SK-N-SH treated with all-trans-retinoic acid at 6 μM for 48 hours (cell line): ENCODE data around the gene POLR1E.

Experiments used
- BACH2 ChIP-seq: fragments of 250-450 bp; sonication (Bioruptor Pico); IDR thresholded peaks from 2 replicates; pipeline ENCODE4 v1.9.0; 2021; ENCODE audit warnings: mild to moderate bottlenecking, borderline replicate concordance
- CSDC2 ChIP-seq: fragments of 250-450 bp; sonication (Bioruptor Pico); IDR thresholded peaks from 2 replicates; pipeline ENCODE4 v1.5.0; 2020; ENCODE audit warnings: mild to moderate bottlenecking, moderate library complexity
- GLIS3 ChIP-seq: fragments of 250-450 bp; sonication (Bioruptor Pico); IDR thresholded peaks from 2 replicates; pipeline ENCODE4 v1.5.0; 2020; ENCODE audit warnings: mild to moderate bottlenecking, moderate library complexity
- RARB ChIP-seq: fragments of 250-450 bp; sonication (Bioruptor Pico); IDR thresholded peaks from 2 replicates; pipeline ENCODE4 v1.8.0; 2021; ENCODE audit warnings: mild to moderate bottlenecking, moderate library complexity
- SNAI2 ChIP-seq: fragments of 250-450 bp; sonication (Bioruptor Pico); IDR thresholded peaks from 2 replicates; pipeline ENCODE4 v1.5.0; 2020; ENCODE audit warnings: mild to moderate bottlenecking, moderate library complexity
- TCF4 ChIP-seq: fragments of 250-450 bp; sonication (Bioruptor Pico); IDR thresholded peaks from 2 replicates; pipeline ENCODE4 v1.8.0; 2021; ENCODE audit warnings: mild to moderate bottlenecking, moderate library complexity, borderline replicate concordance
- ZC3H10 ChIP-seq: fragments of 250-450 bp; sonication (Bioruptor Pico); IDR thresholded peaks from 2 replicates; pipeline ENCODE4 v1.5.1; 2021; ENCODE audit warnings: mild to moderate bottlenecking, moderate library complexity
- ZNF565 ChIP-seq: fragments of 450-650 bp; formaldehyde crosslinking; conservative IDR thresholded peaks from 2 replicates; pipeline ENCODE4 v1.5.0; 2020; ENCODE audit warnings: low read depth, mild to moderate bottlenecking, moderate library complexity
- ZNF8 ChIP-seq: fragments of 450-650 bp; formaldehyde crosslinking; IDR thresholded peaks from 2 replicates; pipeline ENCODE4 v1.5.0; 2020; ENCODE audit warnings: mild to moderate bottlenecking, moderate library complexity
- TF ChIP-seq, protein P1 (sequence below): fragments of 250-450 bp; sonication (Bioruptor Pico); IDR thresholded peaks from 2 replicates; pipeline ENCODE4 v1.5.1; 2020; ENCODE audit warnings: low read depth, mild to moderate bottlenecking, moderate library complexity

DNA sequence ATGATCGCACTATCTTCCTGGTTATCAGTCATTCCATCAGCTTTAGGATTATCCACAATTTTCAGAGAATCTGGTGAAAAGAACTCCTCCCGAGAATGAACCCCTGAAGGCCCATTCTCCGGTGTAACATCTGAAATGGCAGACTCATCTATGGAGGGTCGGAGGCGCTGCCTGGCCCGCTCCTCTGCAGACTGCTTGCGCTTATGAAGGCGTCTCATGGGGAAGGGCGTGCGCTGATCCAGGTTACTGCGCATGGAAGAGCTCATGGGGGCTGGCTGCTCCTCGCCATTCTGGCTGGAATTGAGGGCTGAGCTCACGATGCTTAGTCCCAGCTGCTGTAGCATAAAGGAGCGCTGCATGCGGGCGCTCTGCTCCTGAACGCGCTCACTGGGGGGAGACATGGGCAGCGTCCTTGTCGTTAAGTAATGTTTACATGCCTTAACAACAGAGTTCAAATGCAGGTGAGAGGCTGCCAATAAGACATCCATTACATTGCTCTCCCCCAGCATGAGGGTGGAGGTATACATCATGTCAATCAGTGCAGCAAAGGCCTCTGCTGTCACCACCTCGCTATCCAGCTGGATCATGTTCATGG is 43.9 kb upstream of the POLR1E start:
- TF ChIP-seq TCF4 (CRISPR knock-in tag): no peak
- no peak for TF ChIP-seq SNAI2 (CRISPR knock-in tag)
- no peak for TF ChIP-seq CSDC2 (CRISPR knock-in tag)
- no peak for TF ChIP-seq BACH2 (CRISPR knock-in tag)
- no peak for TF ChIP-seq ZNF8 (CRISPR knock-in tag)
- TF ChIP-seq, protein P1, sequence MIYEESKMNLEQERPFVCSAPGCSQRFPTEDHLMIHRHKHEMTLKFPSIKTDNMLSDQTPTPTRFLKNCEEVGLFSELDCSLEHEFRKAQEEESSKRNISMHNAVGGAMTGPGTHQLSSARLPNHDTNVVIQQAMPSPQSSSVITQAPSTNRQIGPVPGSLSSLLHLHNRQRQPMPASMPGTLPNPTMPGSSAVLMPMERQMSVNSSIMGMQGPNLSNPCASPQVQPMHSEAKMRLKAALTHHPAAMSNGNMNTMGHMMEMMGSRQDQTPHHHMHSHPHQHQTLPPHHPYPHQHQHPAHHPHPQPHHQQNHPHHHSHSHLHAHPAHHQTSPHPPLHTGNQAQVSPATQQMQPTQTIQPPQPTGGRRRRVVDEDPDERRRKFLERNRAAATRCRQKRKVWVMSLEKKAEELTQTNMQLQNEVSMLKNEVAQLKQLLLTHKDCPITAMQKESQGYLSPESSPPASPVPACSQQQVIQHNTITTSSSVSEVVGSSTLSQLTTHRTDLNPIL (CRISPR knock-in tag): no peak
- no peak for TF ChIP-seq ZC3H10 (CRISPR knock-in tag)
- no peak for TF ChIP-seq ZNF565
- TF ChIP-seq RARB (CRISPR knock-in tag): no peak
- TF ChIP-seq GLIS3 (CRISPR knock-in tag): no peak
